NCI-H187 (cell line): Measurements from ENCODE around the gene MRPS10.
"Not testable (repeated sequence)": the region's sequence is repeated elsewhere in the genome, so short reads cannot be mapped to it uniquely, and the experiment has no call there.

Source experiments
- DNase-seq, 2 experiments: peaks; one replicate each; lab custom pipeline; 2025; lab: John Stamatoyannopoulos, UW

Gene MRPS10

DNA sequence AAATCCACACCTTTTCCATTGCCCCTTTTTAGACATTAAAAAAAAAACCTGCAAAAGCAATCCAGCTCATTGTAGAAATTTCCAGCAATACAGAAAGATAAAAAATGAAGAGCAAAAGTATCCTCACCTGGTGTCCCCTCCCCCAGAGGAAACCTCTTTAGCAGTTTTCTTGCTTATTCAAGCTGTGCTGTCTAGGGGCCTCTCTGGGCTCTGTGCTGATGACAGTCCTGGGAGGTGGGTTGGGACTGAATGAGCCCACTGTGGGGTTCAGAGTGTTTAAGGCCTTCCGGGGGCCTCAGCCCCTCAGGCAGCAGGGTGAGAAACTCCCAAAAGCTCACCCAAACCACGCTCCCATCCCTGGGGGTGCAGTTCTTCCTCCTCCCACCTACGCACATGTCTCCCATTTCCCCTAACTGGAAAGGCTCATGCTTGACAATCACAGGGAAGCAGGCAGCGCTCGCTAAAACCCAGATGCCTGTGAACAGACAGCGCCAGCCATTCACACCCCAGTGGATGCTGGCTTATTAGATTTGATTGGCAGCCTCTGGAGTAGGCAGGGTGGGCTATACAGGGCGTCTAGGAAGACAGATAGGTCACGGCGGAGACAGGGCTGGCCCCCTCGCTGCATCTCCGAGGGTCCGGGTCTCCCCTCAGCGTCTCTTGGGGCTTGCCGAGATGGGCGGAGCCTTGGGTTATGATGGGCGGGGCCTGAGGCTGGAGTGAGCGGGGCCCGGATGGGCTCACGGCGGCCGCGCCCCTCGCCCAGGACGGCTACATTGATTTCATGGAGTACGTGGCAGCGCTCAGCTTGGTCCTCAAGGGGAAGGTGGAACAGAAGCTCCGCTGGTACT lies 39.9 kb downstream of the MRPS10 start:
- DNase-seq = no peak

GRCh38 chr6:42176981-42177380 lies 40.7 kb downstream of the MRPS10 start:
- no peak for DNase-seq

DNA sequence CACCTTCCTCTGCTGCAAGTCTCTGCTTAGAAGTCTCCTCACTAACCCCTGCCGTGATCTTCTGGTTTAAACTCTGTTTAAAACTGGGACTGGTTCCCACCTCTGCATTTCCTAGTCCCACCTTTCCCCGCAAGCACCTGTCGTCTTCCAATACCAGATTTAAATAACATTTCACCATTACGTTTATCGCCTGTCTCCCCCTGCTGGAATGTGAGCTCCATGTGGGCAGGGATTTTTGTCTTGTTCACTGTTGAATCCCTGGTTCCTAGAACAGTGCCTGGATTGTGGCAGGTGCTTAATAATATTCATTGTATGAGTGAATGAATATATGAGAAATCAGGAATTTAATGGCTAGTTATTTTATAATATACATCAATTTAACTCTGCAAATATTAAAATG lies 41.8 kb downstream of the MRPS10 start:
- no peak for DNase-seq

DNA sequence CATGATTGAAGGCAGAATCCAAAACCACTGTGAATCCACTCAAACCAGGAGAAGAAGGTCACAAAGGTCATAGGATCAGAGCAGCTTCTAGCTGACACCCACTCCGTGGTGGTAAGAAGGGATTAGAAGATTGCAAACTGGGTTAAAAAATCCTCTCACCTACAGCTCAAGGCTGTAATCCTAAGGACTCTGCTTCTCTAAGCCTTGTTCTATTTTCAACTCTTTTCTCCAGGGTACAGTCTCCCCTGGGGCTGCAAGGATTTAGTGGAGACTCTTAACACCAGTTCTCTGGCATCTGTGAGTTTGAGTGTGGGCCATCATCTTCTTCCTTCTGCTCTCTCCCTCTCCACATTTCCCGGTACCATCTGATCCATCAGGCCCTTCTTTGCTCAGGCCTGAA lies 44.6 kb downstream of the MRPS10 start, which contains the start of gene GUCA1A:
Gene GUCA1A (plus strand): TSS at position 264 of the 400 bp plus-strand sequence. CDS start 250 bp downstream, outside the sequence.
- no peak for DNase-seq

GRCh38 chr6:42171813-42172581 lies 45.7 kb downstream of the MRPS10 start:
- no peak for DNase-seq

DNA sequence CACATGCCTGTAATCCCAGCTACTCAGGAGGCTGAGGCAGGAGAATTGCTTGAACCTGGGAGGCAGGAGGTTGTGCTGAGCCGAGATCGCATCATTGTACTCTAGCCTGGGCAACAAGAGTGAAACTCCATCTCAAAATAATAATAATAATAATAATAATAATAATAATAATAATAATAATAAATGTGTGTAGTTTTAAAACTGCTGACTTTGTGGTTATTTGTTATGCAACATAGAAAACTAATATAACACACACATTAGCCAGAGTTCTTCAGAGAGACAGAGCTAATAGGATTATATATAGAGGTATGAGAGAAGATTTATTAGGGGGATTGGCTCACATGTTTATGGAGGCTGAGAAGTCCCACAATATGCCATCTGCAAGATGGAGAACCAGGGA lies 47.9 kb downstream of the MRPS10 start:
- not testable (repeated sequence) for DNase-seq

GRCh38 chr6:42168650-42169049 lies 49.0 kb downstream of the MRPS10 start:
- DNase-seq = no peak

GRCh38 chr6:42166444-42167141 lies 51.1 kb downstream of the MRPS10 start:
- peak; percentile 11 to 35 for DNase-seq

DNA sequence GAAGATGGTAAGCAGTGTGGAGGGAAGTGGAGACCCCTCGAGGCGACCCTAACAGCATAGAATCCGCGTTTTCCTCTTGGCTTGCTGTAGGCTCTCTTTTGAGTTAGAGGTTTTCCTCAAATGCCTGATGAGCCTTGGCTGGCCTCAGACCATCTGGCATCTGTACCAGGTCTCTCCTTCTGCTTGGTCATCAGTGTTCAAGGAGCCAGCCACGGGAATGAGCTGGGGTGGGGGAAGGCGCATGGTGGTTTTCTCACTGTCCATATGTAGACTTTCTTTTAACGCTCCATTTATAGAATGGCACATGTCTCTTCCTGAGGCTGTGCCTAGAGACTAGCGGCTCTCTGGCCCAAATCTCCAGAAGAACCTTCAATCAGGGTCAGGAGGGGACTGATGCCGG lies 52.6 kb downstream of the MRPS10 start:
- no peak for DNase-seq

DNA sequence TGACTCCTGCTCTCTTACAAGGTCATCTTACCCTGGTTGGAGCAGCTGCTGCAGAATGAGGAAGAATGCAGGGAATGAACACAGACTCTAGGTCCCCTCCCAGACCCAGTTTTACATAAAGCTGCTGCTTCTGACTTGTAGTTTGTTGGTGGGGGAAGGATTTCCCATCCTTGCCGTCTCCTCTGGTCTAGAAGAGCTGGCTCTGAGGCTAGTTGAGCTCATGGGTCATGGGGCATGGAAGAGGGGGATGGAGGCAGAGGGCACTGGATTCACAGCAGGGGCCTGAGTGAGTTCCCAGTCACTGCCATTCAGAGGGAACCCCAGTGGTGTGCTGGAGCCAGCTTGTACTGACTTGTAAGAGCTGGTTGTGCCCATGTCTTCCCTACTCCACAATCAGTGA lies 53.7 kb downstream of the MRPS10 start:
- no peak for DNase-seq

- no peak for DNase-seq
Measured at GRCh38 chr6:42162812-42163211, 54.8 kb downstream of the MRPS10 start.

DNA sequence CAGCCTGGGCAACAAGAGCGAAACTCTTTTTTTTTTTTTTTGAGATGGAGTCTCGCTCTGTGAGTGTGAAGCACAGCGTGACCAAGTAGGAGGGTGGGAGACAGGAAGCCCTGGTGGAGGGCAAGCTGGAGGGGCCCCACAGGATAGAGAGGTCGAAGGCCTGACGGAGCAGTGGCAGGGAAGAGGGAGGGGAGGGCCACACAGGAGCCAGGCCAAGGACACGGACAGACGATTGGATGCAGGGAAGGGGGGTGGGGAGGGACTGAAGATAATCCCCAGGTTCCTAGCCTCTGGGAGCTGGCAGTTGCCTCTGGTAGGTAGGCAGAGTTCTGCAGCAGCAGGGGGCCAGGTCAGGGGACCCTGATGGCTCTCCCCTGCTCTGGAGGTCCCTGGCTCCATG lies 55.3 kb downstream of the MRPS10 start:
- DNase-seq = no peak

- DNase-seq = no peak
Measured at GRCh38 chr6:42159431-42160024, 58.1 kb downstream of the MRPS10 start.

DNA sequence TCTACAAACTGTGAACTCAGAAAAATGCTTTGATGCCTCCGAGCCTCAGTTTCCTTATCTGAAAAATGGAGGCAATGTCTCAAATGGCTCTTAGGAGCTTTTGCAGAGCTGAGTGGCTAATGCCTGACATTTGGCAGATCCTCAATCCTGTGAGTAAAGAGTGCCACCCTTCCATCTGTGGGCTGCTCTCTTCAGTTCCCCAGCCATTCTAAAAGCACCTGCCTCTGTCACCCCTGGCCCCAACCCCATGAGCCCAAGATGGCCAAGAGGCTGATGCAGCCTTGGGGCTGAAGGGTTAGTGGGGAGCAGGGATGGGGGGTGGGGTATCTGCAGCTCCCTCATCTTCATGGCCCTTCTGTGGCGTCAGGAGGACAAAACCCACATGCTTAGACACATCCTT lies 59.0 kb downstream of the MRPS10 start:
- no peak for DNase-seq

GRCh38 chr6:42158011-42158410 lies 59.6 kb downstream of the MRPS10 start:
- no peak for DNase-seq
